HepG2 (cell line): ENCODE data around the gene SLC22A23. TPM values are rescaled to one million over a fixed set of nuclear protein-coding genes. Genes with fewer than 3 reads are reported as not detected.

Experiments
- BRCA1 ChIP-seq: sonication (generic); formaldehyde crosslinking; IDR thresholded peaks from 2 replicates; pipeline ENCODE4 v1.4.0; 2020; ENCODE audit warnings: missing genetic modification reagents
- ETV6 ChIP-seq: sonication (generic); formaldehyde crosslinking; conservative IDR thresholded peaks from 2 replicates; pipeline ENCODE4 v1.4.0; 2020; ENCODE audit warnings: missing genetic modification reagents
- FOSL1 ChIP-seq: sonication (generic); formaldehyde crosslinking; IDR thresholded peaks from 2 replicates; pipeline ENCODE4 v1.9.0; 2021; ENCODE audit warnings: missing genetic modification reagents, borderline replicate concordance
- FOXM1 ChIP-seq: sonication (generic); formaldehyde crosslinking; IDR thresholded peaks from 2 replicates; pipeline ENCODE4 v1.5.0; 2020; ENCODE audit warnings: missing genetic modification reagents
- HCFC1 ChIP-seq: fragments of 150-350 bp; IDR thresholded peaks from 2 replicates; pipeline ENCODE4 v1.6.1; 2014; ENCODE audit warnings: low read depth, low read length
- HIC2 ChIP-seq: sonication (generic); formaldehyde crosslinking; IDR thresholded peaks from 2 replicates; pipeline ENCODE4 v1.9.0; 2022; ENCODE audit warnings: low read depth, missing genetic modification reagents
- HMG20A ChIP-seq: IDR thresholded peaks from 2 replicates; pipeline ENCODE4 v1.6.1; 2016; ENCODE audit warnings: borderline replicate concordance
- JUNB ChIP-seq: sonication (generic); formaldehyde crosslinking; IDR thresholded peaks from 2 replicates; pipeline ENCODE4 v1.8.0; 2022; ENCODE audit warnings: missing genetic modification reagents, mild to moderate bottlenecking, borderline replicate concordance
- KAT7 ChIP-seq: IDR thresholded peaks from 2 replicates; pipeline ENCODE4 v1.6.1; 2018; ENCODE audit warnings: borderline replicate concordance, missing compliant biosample characterization
- MYC ChIP-seq: sonication (generic); formaldehyde crosslinking; IDR thresholded peaks from 2 replicates; pipeline ENCODE4 v1.9.0; 2021; ENCODE audit warnings: missing genetic modification reagents, borderline replicate concordance
- MZF1 ChIP-seq: sonication (generic); formaldehyde crosslinking; IDR thresholded peaks from 2 replicates; pipeline ENCODE4 v1.8.1; 2023; ENCODE audit warnings: mild to moderate bottlenecking, missing genetic modification reagents, borderline replicate concordance
- PAWR ChIP-seq: sonication (generic); formaldehyde crosslinking; IDR thresholded peaks from 2 replicates; pipeline ENCODE4 v1.4.0; 2020; ENCODE audit warnings: missing genetic modification reagents, mild to moderate bottlenecking, borderline replicate concordance
- PHF21A ChIP-seq: sonication (generic); formaldehyde crosslinking; IDR thresholded peaks from 2 replicates; pipeline ENCODE4 v1.5.0; 2020; ENCODE audit warnings: mild to moderate bottlenecking, missing genetic modification reagents
- RBAK ChIP-seq: sonication (generic); formaldehyde crosslinking; IDR thresholded peaks from 2 replicates; pipeline ENCODE4 v1.5.1; 2020; ENCODE audit warnings: mild to moderate bottlenecking, missing genetic modification reagents
- RFX3 ChIP-seq: IDR thresholded peaks from 2 replicates; pipeline ENCODE4 v1.6.1; 2016; ENCODE audit warnings: missing biosample characterization, missing genetic modification reagents
- RORA ChIP-seq: sonication (generic); formaldehyde crosslinking; IDR thresholded peaks from 2 replicates; pipeline ENCODE4 v1.5.0; 2020; ENCODE audit warnings: mild to moderate bottlenecking, missing genetic modification reagents, moderate library complexity
- SAP130 ChIP-seq: IDR thresholded peaks from 2 replicates; pipeline ENCODE4 v1.6.1; 2016; ENCODE audit warnings: low read depth
- SCMH1 ChIP-seq: sonication (generic); formaldehyde crosslinking; IDR thresholded peaks from 2 replicates; pipeline ENCODE4 v1.9.0; 2021; ENCODE audit warnings: missing genetic modification reagents, mild to moderate bottlenecking, borderline replicate concordance
- TGIF2 ChIP-seq: IDR thresholded peaks from 2 replicates; pipeline ENCODE4 v1.6.1; 2016; ENCODE audit warnings: control low read depth, missing compliant biosample characterization
- USF2 ChIP-seq, 2 experiments: sonication (generic) in 1 of 2; formaldehyde crosslinking in 1 of 2; IDR thresholded peaks; 2 replicates each; pipeline versions ENCODE4 v1.5.1 to v1.6.1; 2011 to 2020; ENCODE audit warnings: borderline replicate concordance in 1 of 2, low read depth in 1 of 2, low read length in 1 of 2, mild to moderate bottlenecking in 1 of 2, missing genetic modification reagents in 1 of 2, moderate library complexity in 1 of 2
- ZKSCAN5 ChIP-seq: sonication (generic); formaldehyde crosslinking; IDR thresholded peaks from 2 replicates; pipeline ENCODE4 v1.5.1; 2020; ENCODE audit warnings: mild to moderate bottlenecking, missing genetic modification reagents
- ZNF224 ChIP-seq: sonication (generic); formaldehyde crosslinking; IDR thresholded peaks from 2 replicates; pipeline ENCODE4 v1.5.0; 2020; ENCODE audit warnings: mild to moderate bottlenecking, missing genetic modification reagents
- ZNF543 ChIP-seq: sonication (generic); formaldehyde crosslinking; IDR thresholded peaks from 2 replicates; pipeline ENCODE4 v1.4.0; 2020; ENCODE audit warnings: mild to moderate bottlenecking, missing genetic modification reagents
- ZNF550 ChIP-seq: sonication (generic); formaldehyde crosslinking; IDR thresholded peaks from 2 replicates; pipeline ENCODE4 v1.4.0; 2020; ENCODE audit warnings: mild to moderate bottlenecking, missing genetic modification reagents, borderline replicate concordance
- ZNF614 ChIP-seq: IDR thresholded peaks from 2 replicates; pipeline ENCODE4 v1.6.1; 2018; ENCODE audit warnings: missing biosample characterization, missing genetic modification reagents, inconsistent platforms, borderline replicate concordance
- ZNF713 ChIP-seq: sonication (generic); formaldehyde crosslinking; IDR thresholded peaks from 2 replicates; pipeline ENCODE4 v1.4.0; 2020; ENCODE audit warnings: mild to moderate bottlenecking, missing genetic modification reagents
- ZNF746 ChIP-seq: sonication (generic); formaldehyde crosslinking; IDR thresholded peaks from 2 replicates; pipeline ENCODE4 v1.8.0; 2022; ENCODE audit warnings: mild to moderate bottlenecking, missing genetic modification reagents
- ZSCAN29 ChIP-seq: sonication (generic); formaldehyde crosslinking; conservative IDR thresholded peaks from 2 replicates; pipeline ENCODE4 v1.4.0; 2020; ENCODE audit warnings: mild to moderate bottlenecking, missing genetic modification reagents
- polyA plus RNA-seq, 8 experiments: library from polyadenylated mRNA; depleted of rRNA in 3 of 8; stranded (reverse) in 7 of 8; unstranded in 1 of 8; fragments of >200 nt; fragmentation: Illumina TruSeq in 4 of 8; extraction: Trizol in 4 of 8; gene quantifications; 2 replicates each; pipeline versions ENCODE4 v1.2.1 to v1.2.3, GENCODE V29; 2011 to 2016; ENCODE audit warnings: low read depth in 4 of 8, missing spikeins in 1 of 8, mixed read lengths in 1 of 8; ENCODE audit not compliant: insufficient read depth in 1 of 8
- total RNA-seq, 5 experiments: library from RNA; depleted of rRNA; stranded (reverse); fragments of >200 nt; fragmentation: Illumina TruSeq; extraction: Trizol; gene quantifications; 2 replicates each; pipeline ENCODE4 v1.2.3, GENCODE V29; 2016; ENCODE audit warnings: low read depth in 1 of 5

Gene SLC22A23
- total and polyA plus RNA-seq, 2 of the 13 experiments (the other 11 are each of a cell fraction or from before 2014, with no cell fraction given), result 11.8 to 17.5 TPM

- TF ChIP-seq USF2 (IDR thresholded peaks at IDR 0.05; ENCODE audit: low read depth, low read length) (no peak), USF2 (CRISPR knock-in tag; IDR thresholded peaks at IDR 0.05; ENCODE audit: borderline replicate concordance) (no peak), ZNF713 (CRISPR knock-in tag) (no peak), ZNF543 (CRISPR knock-in tag) (no peak), PAWR (CRISPR knock-in tag) (no peak), ZNF614 (CRISPR knock-in tag) (peak; percentile 65; the same call in 1 of the 2 replicates), MZF1 (CRISPR knock-in tag) (no peak), RORA (CRISPR knock-in tag) (no peak), FOXM1 (CRISPR knock-in tag) (no peak), HCFC1 (no peak), TGIF2 (CRISPR knock-in tag) (no peak), SCMH1 (no peak), ZKSCAN5 (CRISPR knock-in tag) (no peak), FOSL1 (CRISPR knock-in tag) (no peak), ZNF746 (CRISPR knock-in tag) (peak; percentile 55; the same call in 1 of the 2 replicates), ETV6 (CRISPR knock-in tag) (no peak), RFX3 (CRISPR knock-in tag) (no peak), SAP130 (peak; percentile 52), ZNF224 (no peak), HMG20A (CRISPR knock-in tag) (peak; percentile 67; the same call in 1 of the 2 replicates), ZNF550 (no peak), MYC (CRISPR knock-in tag) (peak; percentile 61; the same call in 1 of the 2 replicates), JUNB (CRISPR knock-in tag) (no peak), ZSCAN29 (CRISPR knock-in tag) (no peak), PHF21A (CRISPR knock-in tag) (no peak), KAT7 (CRISPR knock-in tag) (no peak; the same call in none of the 2 replicates), RBAK (CRISPR knock-in tag) (no peak), BRCA1 (CRISPR knock-in tag) (0 out of 2 replicates have a peak, but pooled peaks have one; percentile 74), HIC2 (CRISPR knock-in tag) (0 out of 2 replicates have a peak, but pooled peaks have one; percentile 32)
Measured at GRCh38 chr6:3379482-3380060, 77.3 kb downstream of the SLC22A23 start (continued).
